ENCODE data around the gene RAPGEF2. TPM values are rescaled to one million over a fixed set of nuclear protein-coding genes. Genes with fewer than 3 reads are reported as not detected.

Gene RAPGEF2
- total and polyA plus RNA-seq, 7 experiments from 2014 or later, result 0.72 to 35.2 (median 20.7) TPM

DNA sequence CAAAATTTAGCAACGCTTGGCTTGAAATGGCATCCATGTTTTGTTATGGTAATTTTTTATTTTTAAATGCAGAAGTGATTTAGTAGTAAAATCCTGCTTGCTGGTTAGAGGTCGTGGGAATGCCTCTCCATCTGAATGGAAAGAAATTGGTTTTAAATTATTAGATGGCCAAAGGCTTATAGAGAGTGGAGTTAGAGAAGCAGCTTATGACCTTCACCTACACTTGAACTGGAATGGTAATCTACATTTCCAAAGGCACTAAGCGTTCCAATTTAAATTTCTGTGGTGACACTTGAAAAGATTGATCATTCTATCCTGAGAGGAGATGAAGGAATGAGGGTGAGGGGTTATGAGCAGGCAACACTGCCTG is 280.7 kb downstream of the RAPGEF2 start:
- H3K36me3 Mint-ChIP-seq, result no peaks in the 10 kb centered on the region
- H3K4me3 Mint-ChIP-seq, result no peak overlapping the region
- ChIA-PET POLR2A (no interaction called here), CTCF (no interaction called here)
- no peaks in the 10 kb centered on the region for H3K4me1 Mint-ChIP-seq
- peaks cover 0 to 17% (median 7%) of the 10 kb centered on the region in 11 donors for H3K9me3 Mint-ChIP-seq
- Histone ChIP-seq H3K27me3 (ENCODE audit: control insufficient read depth in 2 of 2, insufficient read depth in 2 of 2, low read length in 2 of 2) (no peaks in the 10 kb centered on the region), H3K36me3 (ENCODE audit: control insufficient read depth in 2 of 3, insufficient read depth in 3 of 3, low read length in 3 of 3) (no peaks in the 10 kb centered on the region), H3K4me1 (ENCODE audit: control insufficient read depth in 2 of 2, insufficient read depth in 2 of 2, low read length in 2 of 2) (no peaks in the 10 kb centered on the region), H3K9me3 (ENCODE audit: control insufficient read depth in 2 of 3, low read length in 3 of 3) (no peaks in the 10 kb centered on the region), H3K27ac (ENCODE audit: low read depth, low read length) (no peak overlapping the region), H3K4me3 (ENCODE audit: low read length) (no peak overlapping the region)
- DNase-seq (no peak), ATAC-seq (no peak)
- peaks cover 10 to 45% (median 24%) of the 10 kb centered on the region in 5 donors for H3K27me3 Mint-ChIP-seq
- intact Hi-C loops (cut with micrococcal nuclease), result no loop called here
- no peak overlapping the region for H3K27ac Mint-ChIP-seq

DNA sequence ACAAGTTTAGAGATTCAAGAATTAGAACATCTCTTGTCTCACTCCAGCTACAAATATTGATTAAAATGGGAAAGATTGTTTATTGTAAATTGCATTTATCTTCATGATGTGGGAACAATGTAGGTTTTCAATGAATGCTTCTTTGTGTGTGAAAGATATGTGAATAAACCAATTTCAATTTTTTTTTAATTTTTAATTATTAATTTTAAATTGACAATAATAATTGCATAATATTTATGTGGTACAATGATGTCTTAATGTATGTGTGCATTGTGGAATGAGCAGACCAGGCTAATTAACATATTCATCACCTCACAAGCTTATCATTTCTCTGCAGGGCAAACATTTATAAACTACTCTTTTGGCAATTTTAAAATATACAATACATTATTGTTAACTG is 281.1 kb downstream of the RAPGEF2 start:
- H3K4me3 ChIP-seq (ENCODE audit: low read length), result no peak overlapping the region
- intact Hi-C loops (cut with micrococcal nuclease), result no loop called here
- H3K4me1 ChIP-seq (ENCODE audit: control insufficient read depth in 2 of 2, insufficient read depth in 2 of 2, low read length in 2 of 2), result no peaks in the 10 kb centered on the region
- ATAC-seq, result no peak
- no peaks in the 10 kb centered on the region for H3K9me3 ChIP-seq (ENCODE audit: control insufficient read depth in 2 of 3, low read length in 3 of 3)
- Mint-ChIP-seq H3K4me1 (no peaks in the 10 kb centered on the region), H3K4me3 (no peak overlapping the region), H3K36me3 (no peaks in the 10 kb centered on the region), H3K27me3 (peaks cover 10 to 45% (median 24%) of the 10 kb centered on the region in 5 donors), H3K27ac (no peak overlapping the region), H3K9me3 (peaks cover 0 to 17% (median 7%) of the 10 kb centered on the region in 11 donors)
- DNase-seq, result no peak
- H3K27ac ChIP-seq (ENCODE audit: low read depth, low read length), result no peak overlapping the region
- H3K27me3 ChIP-seq (ENCODE audit: control insufficient read depth in 2 of 2, insufficient read depth in 2 of 2, low read length in 2 of 2), result no peaks in the 10 kb centered on the region
- H3K36me3 ChIP-seq (ENCODE audit: control insufficient read depth in 2 of 3, insufficient read depth in 3 of 3, low read length in 3 of 3), result no peaks in the 10 kb centered on the region
- POLR2A ChIA-PET, result no interaction called here
- CTCF ChIA-PET, result no interaction called here

GRCh38 chr4:159384632-159385031 is 281.8 kb downstream of the RAPGEF2 start:
- Histone ChIP-seq H3K27me3 (ENCODE audit: control insufficient read depth in 2 of 2, insufficient read depth in 2 of 2, low read length in 2 of 2) (no peaks in the 10 kb centered on the region), H3K36me3 (ENCODE audit: control insufficient read depth in 2 of 3, insufficient read depth in 3 of 3, low read length in 3 of 3) (no peaks in the 10 kb centered on the region), H3K4me3 (ENCODE audit: low read length) (no peak overlapping the region), H3K9me3 (ENCODE audit: control insufficient read depth in 2 of 3, low read length in 3 of 3) (no peaks in the 10 kb centered on the region), H3K4me1 (ENCODE audit: control insufficient read depth in 2 of 2, insufficient read depth in 2 of 2, low read length in 2 of 2) (no peaks in the 10 kb centered on the region), H3K27ac (ENCODE audit: low read depth, low read length) (no peak overlapping the region)
- no peak overlapping the region for H3K4me3 Mint-ChIP-seq
- peaks cover 0 to 17% (median 7%) of the 10 kb centered on the region in 11 donors for H3K9me3 Mint-ChIP-seq
- ATAC-seq, result no peak
- ChIA-PET CTCF (no interaction called here), POLR2A (no interaction called here)
- H3K27ac Mint-ChIP-seq, result no peak overlapping the region
- intact Hi-C loops (cut with micrococcal nuclease), result no loop called here
- DNase-seq, result no peak
- no peaks in the 10 kb centered on the region for H3K36me3 Mint-ChIP-seq
- H3K27me3 Mint-ChIP-seq, result peaks cover 10 to 43% (median 24%) of the 10 kb centered on the region in 5 donors
- H3K4me1 Mint-ChIP-seq, result no peaks in the 10 kb centered on the region

DNA sequence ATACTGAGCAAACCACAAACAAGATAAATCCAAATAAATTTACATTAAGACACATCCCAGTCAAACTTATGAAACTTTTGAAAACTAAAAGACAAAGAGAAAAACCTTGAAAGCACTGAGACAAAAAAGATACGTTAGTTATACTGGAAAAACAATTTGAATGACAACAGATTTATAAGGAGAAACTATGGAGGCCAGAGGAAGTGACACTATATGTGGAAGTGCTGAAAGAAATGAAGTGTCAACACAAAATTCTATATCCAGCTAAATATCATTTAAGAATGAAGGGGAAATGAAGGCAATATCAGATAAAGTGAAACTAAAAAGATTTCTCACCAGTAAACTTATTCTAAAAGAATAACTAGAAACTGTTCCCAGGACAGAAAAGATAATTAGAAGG is 283.7 kb downstream of the RAPGEF2 start:
- Histone ChIP-seq H3K27me3 (ENCODE audit: control insufficient read depth in 2 of 2, insufficient read depth in 2 of 2, low read length in 2 of 2) (no peaks in the 10 kb centered on the region), H3K4me1 (ENCODE audit: control insufficient read depth in 2 of 2, insufficient read depth in 2 of 2, low read length in 2 of 2) (no peaks in the 10 kb centered on the region), H3K27ac (ENCODE audit: low read depth, low read length) (no peak overlapping the region), H3K9me3 (ENCODE audit: control insufficient read depth in 2 of 3, low read length in 3 of 3) (no peaks in the 10 kb centered on the region), H3K4me3 (ENCODE audit: low read length) (no peak overlapping the region), H3K36me3 (ENCODE audit: control insufficient read depth in 2 of 3, insufficient read depth in 3 of 3, low read length in 3 of 3) (no peaks in the 10 kb centered on the region)
- peaks cover 0 to 18% (median 9%) of the 10 kb centered on the region in 11 donors for H3K9me3 Mint-ChIP-seq
- no peak for ATAC-seq
- peaks cover 8 to 28% (median 11%) of the 10 kb centered on the region in 5 donors for H3K27me3 Mint-ChIP-seq
- no peak for DNase-seq
- no peak overlapping the region for H3K27ac Mint-ChIP-seq
- peaks cover 0 to 6% (median 0%) of the 10 kb centered on the region in 7 donors for H3K4me1 Mint-ChIP-seq
- H3K36me3 Mint-ChIP-seq, result no peaks in the 10 kb centered on the region
- intact Hi-C loops (cut with micrococcal nuclease), result no loop called here
- ChIA-PET CTCF (no interaction called here), POLR2A (no interaction called here)
- no peak overlapping the region for H3K4me3 Mint-ChIP-seq

- peaks cover 0 to 18% (median 9%) of the 10 kb centered on the region in 11 donors for H3K9me3 Mint-ChIP-seq
- no peak for ATAC-seq
Observed at GRCh38 chr4:159389756-159390155, 286.9 kb downstream of the RAPGEF2 start.

DNA sequence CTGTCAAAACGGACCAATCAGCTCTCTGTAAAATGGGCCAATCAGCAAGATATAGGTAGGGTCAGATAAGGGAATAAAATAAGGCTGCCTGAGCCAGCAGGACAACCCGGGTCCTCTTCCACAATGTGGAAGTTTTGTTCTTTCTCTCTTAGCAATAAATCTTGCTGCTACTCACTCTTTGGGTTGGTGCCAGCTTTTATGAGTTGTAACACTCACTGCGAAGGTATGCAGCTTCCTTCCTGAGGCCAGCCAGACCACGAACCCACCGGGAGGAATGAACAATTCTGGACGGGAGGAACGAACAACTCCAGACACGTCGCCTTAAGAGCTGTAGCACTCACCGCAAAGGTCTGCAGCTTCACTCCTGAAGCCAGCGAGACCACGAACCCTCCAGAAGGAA is 287.8 kb downstream of the RAPGEF2 start:
- Histone ChIP-seq H3K9me3 (ENCODE audit: control insufficient read depth in 2 of 3, low read length in 3 of 3) (no peaks in the 10 kb centered on the region), H3K27me3 (ENCODE audit: control insufficient read depth in 2 of 2, insufficient read depth in 2 of 2, low read length in 2 of 2) (no peaks in the 10 kb centered on the region), H3K4me3 (ENCODE audit: low read length) (no peak overlapping the region), H3K36me3 (ENCODE audit: control insufficient read depth in 2 of 3, insufficient read depth in 3 of 3, low read length in 3 of 3) (no peaks in the 10 kb centered on the region), H3K4me1 (ENCODE audit: control insufficient read depth in 2 of 2, insufficient read depth in 2 of 2, low read length in 2 of 2) (no peaks in the 10 kb centered on the region), H3K27ac (ENCODE audit: low read depth, low read length) (no peak overlapping the region)
- intact Hi-C loops (cut with micrococcal nuclease), result no loop called here
- Mint-ChIP-seq H3K27me3 (peaks cover 3 to 22% (median 13%) of the 10 kb centered on the region in 5 donors), H3K27ac (no peak overlapping the region), H3K4me3 (peak overlapping the region in 1 of 10 donors; percentile 37), H3K4me1 (peaks cover 0 to 6% (median 0%) of the 10 kb centered on the region in 7 donors), H3K9me3 (peaks cover 0 to 18% (median 9%) of the 10 kb centered on the region in 11 donors), H3K36me3 (no peaks in the 10 kb centered on the region)
- ATAC-seq (no peak), DNase-seq (no peak)
- ChIA-PET POLR2A (no interaction called here), CTCF (no interaction called here)

More at GRCh38 chr4:159389756-159390155, 286.9 kb downstream of the RAPGEF2 start:
- intact Hi-C loops (cut with micrococcal nuclease), result no loop called here
- H3K27ac ChIP-seq (ENCODE audit: low read depth, low read length), result no peak overlapping the region
- no peak overlapping the region for H3K4me3 ChIP-seq (ENCODE audit: low read length)
- ChIA-PET CTCF (no interaction called here), POLR2A (no interaction called here)
- H3K27me3 ChIP-seq (ENCODE audit: control insufficient read depth in 2 of 2, insufficient read depth in 2 of 2, low read length in 2 of 2), result no peaks in the 10 kb centered on the region
- H3K4me1 Mint-ChIP-seq, result peaks cover 0 to 6% (median 0%) of the 10 kb centered on the region in 7 donors
- H3K4me1 ChIP-seq (ENCODE audit: control insufficient read depth in 2 of 2, insufficient read depth in 2 of 2, low read length in 2 of 2), result no peaks in the 10 kb centered on the region
- H3K36me3 ChIP-seq (ENCODE audit: control insufficient read depth in 2 of 3, insufficient read depth in 3 of 3, low read length in 3 of 3), result no peaks in the 10 kb centered on the region
- peaks cover 10 to 31% (median 13%) of the 10 kb centered on the region in 5 donors for H3K27me3 Mint-ChIP-seq
- DNase-seq, result no peak
- H3K36me3 Mint-ChIP-seq, result no peaks in the 10 kb centered on the region
- H3K9me3 ChIP-seq (ENCODE audit: control insufficient read depth in 2 of 3, low read length in 3 of 3), result no peaks in the 10 kb centered on the region
- no peak overlapping the region for H3K4me3 Mint-ChIP-seq
- H3K27ac Mint-ChIP-seq, result no peak overlapping the region

- H3K27me3 Mint-ChIP-seq, result peaks cover 0 to 21% (median 12%) of the 10 kb centered on the region in 5 donors
- POLR2A ChIA-PET, result no interaction called here
- intact Hi-C loops (cut with micrococcal nuclease), result no loop called here
Observed at GRCh38 chr4:159395693-159396092, 292.8 kb downstream of the RAPGEF2 start.

More at GRCh38 chr4:159395693-159396092, 292.8 kb downstream of the RAPGEF2 start:
- H3K27me3 ChIP-seq (ENCODE audit: control insufficient read depth in 2 of 2, insufficient read depth in 2 of 2, low read length in 2 of 2), result no peaks in the 10 kb centered on the region
- Mint-ChIP-seq H3K27ac (no peak overlapping the region), H3K4me1 (peaks cover 0 to 3% (median 0%) of the 10 kb centered on the region in 7 donors), H3K4me3 (no peak overlapping the region), H3K9me3 (peaks cover 0 to 4% (median 0%) of the 10 kb centered on the region in 11 donors), H3K36me3 (no peaks in the 10 kb centered on the region)
- ATAC-seq (no peak), DNase-seq (no peak)
- CTCF ChIA-PET, result no interaction called here
- no peak overlapping the region for H3K27ac ChIP-seq (ENCODE audit: low read depth, low read length)
- H3K4me1 ChIP-seq (ENCODE audit: control insufficient read depth in 2 of 2, insufficient read depth in 2 of 2, low read length in 2 of 2), result no peaks in the 10 kb centered on the region
- no peaks in the 10 kb centered on the region for H3K9me3 ChIP-seq (ENCODE audit: control insufficient read depth in 2 of 3, low read length in 3 of 3)
- no peaks in the 10 kb centered on the region for H3K36me3 ChIP-seq (ENCODE audit: control insufficient read depth in 2 of 3, insufficient read depth in 3 of 3, low read length in 3 of 3)
- H3K4me3 ChIP-seq (ENCODE audit: low read length), result no peak overlapping the region
